Measurements from ENCODE around the gene PRRC1.

The PRRC1 gene

GRCh38 chr5:127517480-127518318, at the start of gene PRRC1:
TSS of gene PRRC1 (plus strand) at chr5:127517640. CDS start at chr5:127523480, 5,840 bp downstream.
- H3K4me1 Mint-ChIP-seq: peaks cover 42% of the 10 kb centered on the region
- DNase-seq: peak; percentile 85
- H3K36me3 Mint-ChIP-seq (ENCODE audit: low read depth): peaks cover 32% of the 10 kb centered on the region
- H3K4me3 Mint-ChIP-seq: peak within 1 kb of the TSS; percentile 90
- no peak for TF ChIP-seq CTCF (IDR thresholded peaks at IDR 0.05)
- H3K9me3 Mint-ChIP-seq: peaks cover 19% of the 10 kb centered on the region
- peaks cover 4% of the 10 kb centered on the region for H3K27me3 Mint-ChIP-seq (ENCODE audit: low read depth, poor library complexity)
- H3K27ac Mint-ChIP-seq: peak within 1 kb of the TSS; percentile 91

- no peak for TF ChIP-seq CTCF (IDR thresholded peaks at IDR 0.05)
- Mint-ChIP-seq H3K4me3 (no peak overlapping the region), H3K36me3 (ENCODE audit: low read depth) (no peaks in the 10 kb centered on the region), H3K27ac (no peak overlapping the region), H3K9me3 (no peaks in the 10 kb centered on the region), H3K4me1 (no peaks in the 10 kb centered on the region), H3K27me3 (ENCODE audit: low read depth, poor library complexity) (no peaks in the 10 kb centered on the region)
- no peak for DNase-seq
Measured at GRCh38 chr5:127471211-127471610, 46.2 kb upstream of the PRRC1 start.

DNA sequence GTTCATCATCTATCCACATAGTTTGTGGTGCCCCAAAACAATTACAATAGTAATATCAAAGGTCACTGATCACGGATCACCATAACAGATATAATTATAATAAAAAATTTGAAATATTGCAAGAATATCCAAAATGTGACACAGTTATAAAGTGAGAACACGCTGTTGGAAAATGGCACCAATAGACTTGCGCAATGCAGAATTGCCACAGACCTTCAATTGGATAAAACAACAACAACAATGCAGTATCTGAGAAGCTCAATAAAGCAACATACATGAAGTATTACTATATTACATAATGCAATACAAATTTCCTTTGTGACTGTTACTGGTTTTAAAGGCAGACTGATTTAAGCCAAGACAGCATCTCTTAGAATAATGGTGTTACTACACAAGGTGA, 44.7 kb upstream of the PRRC1 start:
- Mint-ChIP-seq H3K9me3 (no peaks in the 10 kb centered on the region), H3K4me1 (no peaks in the 10 kb centered on the region), H3K4me3 (no peak overlapping the region), H3K27ac (no peak overlapping the region), H3K27me3 (ENCODE audit: low read depth, poor library complexity) (no peaks in the 10 kb centered on the region), H3K36me3 (ENCODE audit: low read depth) (no peaks in the 10 kb centered on the region)
- no peak for TF ChIP-seq CTCF (IDR thresholded peaks at IDR 0.05)
- DNase-seq: no peak

GRCh38 chr5:127486471-127486870, 31.0 kb upstream of the PRRC1 start:
- TF ChIP-seq CTCF (IDR thresholded peaks at IDR 0.05): no peak
- Mint-ChIP-seq H3K27me3 (ENCODE audit: low read depth, poor library complexity) (peaks cover 4% of the 10 kb centered on the region), H3K4me1 (peaks cover 8% of the 10 kb centered on the region), H3K36me3 (ENCODE audit: low read depth) (no peaks in the 10 kb centered on the region), H3K4me3 (no peak overlapping the region), H3K27ac (peak overlapping the region; percentile 58), H3K9me3 (peaks cover 17% of the 10 kb centered on the region)
- DNase-seq: no peak

DNA sequence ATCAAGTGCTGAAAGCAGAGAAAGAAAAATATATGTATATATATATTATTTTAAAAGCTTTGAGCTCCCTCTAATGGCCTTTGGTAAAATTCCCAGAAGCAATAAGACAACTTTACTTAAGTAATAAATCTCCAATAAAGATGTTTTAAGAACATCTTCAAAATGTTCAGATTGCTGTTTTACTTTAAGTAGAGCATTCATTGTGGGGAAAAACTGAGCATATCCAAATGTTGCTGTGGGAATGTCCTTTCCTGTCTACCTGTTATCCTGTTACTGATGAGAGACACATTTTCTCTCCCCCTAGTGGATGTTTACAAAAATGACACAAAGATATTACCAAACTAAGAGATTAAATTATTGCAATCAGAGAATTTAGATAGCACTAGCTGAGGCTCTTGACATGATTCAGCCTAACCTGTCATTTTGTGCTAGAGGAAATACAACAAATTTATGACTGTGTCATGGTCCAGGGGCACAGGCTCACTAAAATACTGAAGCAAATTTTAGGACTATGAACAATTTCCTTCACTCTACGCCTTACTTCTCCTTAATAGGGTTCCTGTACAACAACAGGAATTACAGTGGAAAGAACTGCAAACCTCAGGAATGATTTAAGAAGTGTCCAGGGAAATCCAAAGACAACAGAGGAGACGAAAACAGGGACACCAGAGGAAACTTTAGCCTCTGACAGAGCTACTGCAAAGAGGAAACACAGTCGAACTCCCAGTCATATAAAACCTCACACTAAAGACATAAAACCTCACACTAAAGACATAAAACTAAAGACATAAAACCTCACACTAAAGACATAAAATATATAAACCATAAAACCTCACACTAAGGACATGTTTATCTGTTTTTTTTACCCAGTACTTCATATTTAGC, 24.3 kb upstream of the PRRC1 start:
- peaks cover 19% of the 10 kb centered on the region for H3K27me3 Mint-ChIP-seq (ENCODE audit: low read depth, poor library complexity)
- no peaks in the 10 kb centered on the region for H3K36me3 Mint-ChIP-seq (ENCODE audit: low read depth)
- no peak overlapping the region for H3K4me3 Mint-ChIP-seq
- peaks cover 13% of the 10 kb centered on the region for H3K9me3 Mint-ChIP-seq
- peak; percentile 86 for TF ChIP-seq CTCF (IDR thresholded peaks at IDR 0.05)
- peaks cover 10% of the 10 kb centered on the region for H3K4me1 Mint-ChIP-seq
- peak overlapping the region; percentile 65 for H3K27ac Mint-ChIP-seq
- DNase-seq: no peak

Measured in nephron progenitor cell (in vitro differentiated cells).